ENCODE data around the gene ZNF582.
"Not testable (repeated sequence)": the region's sequence is repeated elsewhere in the genome, so short reads cannot be mapped to it uniquely, and the experiment has no call there.

ZNF582 gene

GRCh38 chr19:56350416-56351045 lies 42.8 kb downstream of the ZNF582 start:
- peak; percentile 28 for DNase-seq

GRCh38 chr19:56348289-56348877 lies 45.0 kb downstream of the ZNF582 start:
- DNase-seq, result no peak

GRCh38 chr19:56347163-56347778 lies 46.1 kb downstream of the ZNF582 start:
- DNase-seq, result no peak

- DNase-seq, result no peak
These were observed 51.4 kb downstream of the ZNF582 start for GRCh38 chr19:56341948-56342347.

- not testable (repeated sequence) for DNase-seq
These were observed 54.3 kb downstream of the ZNF582 start for GRCh38 chr19:56339031-56339430.

- not testable (repeated sequence) for DNase-seq
These were observed 56.3 kb downstream of the ZNF582 start for GRCh38 chr19:56337077-56337476.

GRCh38 chr19:56335371-56335770 lies 58.0 kb downstream of the ZNF582 start:
- DNase-seq, result not testable (repeated sequence)

- peak; percentile 43 for DNase-seq
These were observed 59.8 kb downstream of the ZNF582 start for GRCh38 chr19:56333506-56333905.
